Ishikawa (cell line): ENCODE data around the gene CCNDBP1.

Experiments
- CEBPB ChIP-seq: IDR thresholded peaks from 2 replicates; pipeline ENCODE4 v1.6.1; 2012
- CREB1 ChIP-seq: IDR thresholded peaks from 2 replicates; pipeline ENCODE4 v1.6.1; 2012; ENCODE audit warnings: low read depth
- EGR1 ChIP-seq: IDR thresholded peaks from 2 replicates; pipeline ENCODE4 v1.6.1; 2012
- EP300 ChIP-seq: IDR thresholded peaks from 2 replicates; pipeline ENCODE4 v1.6.1; 2012; ENCODE audit warnings: borderline replicate concordance
- FOXM1 ChIP-seq: IDR thresholded peaks from 2 replicates; pipeline ENCODE4 v1.6.1; 2012; ENCODE audit warnings: low read depth, borderline replicate concordance
- MAX ChIP-seq: IDR thresholded peaks from 2 replicates; pipeline ENCODE4 v1.6.1; 2012
- RAD21 ChIP-seq: IDR thresholded peaks from 2 replicates; pipeline ENCODE4 v1.6.1; 2012; ENCODE audit warnings: low read depth
- REST ChIP-seq: IDR thresholded peaks from 2 replicates; pipeline ENCODE4 v1.6.1; 2012; ENCODE audit warnings: low read depth, mild to moderate bottlenecking
- YY1 ChIP-seq: IDR thresholded peaks from 2 replicates; pipeline ENCODE4 v1.6.1; 2012; ENCODE audit warnings: low read depth
- ZBTB7A ChIP-seq: IDR thresholded peaks from 2 replicates; pipeline ENCODE4 v1.6.1; 2012; ENCODE audit warnings: low read depth
- TF ChIP-seq, protein P1 (sequence below): IDR thresholded peaks from 2 replicates; pipeline ENCODE4 v1.6.1; 2012

DNA sequence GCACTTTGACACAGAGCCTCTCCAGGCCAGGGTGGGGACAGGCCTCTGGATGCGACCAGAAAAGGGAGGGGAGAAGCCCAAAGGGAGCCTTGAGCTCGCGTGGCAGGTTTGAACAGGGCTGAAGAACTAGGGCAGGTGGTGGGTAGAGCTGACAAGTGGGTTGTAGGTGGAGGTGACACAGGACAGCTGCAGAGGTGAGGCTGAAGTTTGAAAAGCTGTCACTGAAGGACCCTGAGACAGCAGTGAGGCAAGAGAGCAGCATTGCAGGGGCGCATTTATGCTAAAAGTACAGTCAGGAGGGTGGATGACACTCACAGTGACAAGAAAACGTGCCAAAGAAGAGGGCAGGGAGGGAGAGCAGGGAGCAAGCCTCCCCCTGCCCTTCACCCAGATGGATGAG, 57.4 kb downstream of the CCNDBP1 start:
- no peak for TF ChIP-seq CEBPB
- TF ChIP-seq ZBTB7A: no peak
- TF ChIP-seq, protein P1, sequence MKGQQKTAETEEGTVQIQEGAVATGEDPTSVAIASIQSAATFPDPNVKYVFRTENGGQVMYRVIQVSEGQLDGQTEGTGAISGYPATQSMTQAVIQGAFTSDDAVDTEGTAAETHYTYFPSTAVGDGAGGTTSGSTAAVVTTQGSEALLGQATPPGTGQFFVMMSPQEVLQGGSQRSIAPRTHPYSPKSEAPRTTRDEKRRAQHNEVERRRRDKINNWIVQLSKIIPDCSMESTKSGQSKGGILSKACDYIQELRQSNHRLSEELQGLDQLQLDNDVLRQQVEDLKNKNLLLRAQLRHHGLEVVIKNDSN: no peak
- no peak for TF ChIP-seq FOXM1
- no peak for TF ChIP-seq REST
- no peak for TF ChIP-seq MAX
- no peak for TF ChIP-seq RAD21
- TF ChIP-seq YY1: no peak
- no peak for TF ChIP-seq EP300
- no peak for TF ChIP-seq CREB1
- TF ChIP-seq EGR1: no peak
